HepG2 (cell line): ENCODE data around the gene ESYT2. TPM values are rescaled to one million over a fixed set of nuclear protein-coding genes. Genes with fewer than 3 reads are reported as not detected.

Experiments used
- ATAC-seq: fragments of 200-7000 bp; cut with Tn5 transposase; 3 replicates; pipeline ENCODE4 v1.9.1; 2020; ENCODE audit warnings: mild to moderate bottlenecking, moderate library complexity
- BruUV-seq: library from RNA; stranded (reverse); fragments of 400-500 nt; replicated peaks from 2 replicates; lab custom pipeline; 2021; lab: Mats Ljungman, UMichigan
- CTCF ChIA-PET: fragments of 300-600 bp; formaldehyde crosslinking; extraction: SDS; loops from one replicate; lab custom pipeline; 2021; ENCODE audit warnings: low total read pairs, inconsistent platforms, low intra/inter-chr PET ratio; lab: Yijun Ruan, JAX
- POLR2A ChIA-PET: fragments of 350-600 bp; sonication (Branson Sonifier 250); formaldehyde crosslinking; loops from one replicate; lab custom pipeline; 2020; ENCODE audit warnings: antibody characterized with exemption, inconsistent platforms; lab: Yijun Ruan, JAX
- DNase-seq: peaks from one replicate; pipeline ENCODE4 v3.0.0-alpha.2; 2015; ENCODE audit warnings: low spot score
- FAIRE-seq: peaks from 3 replicates; lab custom pipeline; 2011; peaks lifted over from hg19 to GRCh38; lab: Jason Lieb, UNC
- H2AFZ ChIP-seq: one replicate; pipeline ENCODE4 v1.6.1; 2011; ENCODE audit warnings: low read length, inconsistent platforms
- H3K27ac ChIP-seq: fragments of 300-600 bp; 3 replicates; pipeline ENCODE4 v1.8.0; 2011; ENCODE audit warnings: mixed run types, mild to moderate bottlenecking, mixed read lengths, low read length, inconsistent platforms; ENCODE audit not compliant: insufficient read depth; ENCODE audit errors: extremely low read length
- H3K27me3 ChIP-seq, 2 experiments: fragments of 200-600 bp in 1 of 2; 2 replicates in 1 of 2; 3 replicates in 1 of 2; pipeline versions ENCODE4 v1.6.0 to v1.8.0; 2011; ENCODE audit warnings: low read length in 2 of 2, mild to moderate bottlenecking in 2 of 2, moderate library complexity in 2 of 2, inconsistent platforms in 1 of 2; ENCODE audit not compliant: insufficient read depth in 2 of 2, control insufficient read depth in 1 of 2
- H3K36me3 ChIP-seq, 2 experiments: fragments of 200-600 bp in 1 of 2; replicated peaks in 1 of 2; 2 replicates in 1 of 2; 3 replicates in 1 of 2; pipeline versions ENCODE4 v1.5.1 to v1.8.0; 2011; ENCODE audit warnings: low read length in 2 of 2, inconsistent platforms in 1 of 2; ENCODE audit not compliant: insufficient read depth in 2 of 2, control insufficient read depth in 1 of 2
- H3K4me1 ChIP-seq: 2 replicates; pipeline ENCODE4 v1.5.1; 2012; ENCODE audit warnings: low read length, inconsistent platforms; ENCODE audit not compliant: insufficient read depth
- H3K4me2 ChIP-seq: 2 replicates; pipeline ENCODE4 v1.6.0; 2011; ENCODE audit warnings: low read depth, low read length, inconsistent platforms
- H3K4me3 ChIP-seq, 3 experiments: fragments of 200-600 bp in 1 of 3; sonication (generic), shearing (Covaris generic) in 1 of 3; replicated peaks in 1 of 3; 2 replicates each; pipeline ENCODE4 v1.5.1; 2011 to 2016; ENCODE audit warnings: low read length in 3 of 3, inconsistent platforms in 2 of 3, low read depth in 2 of 3, mild to moderate bottlenecking in 2 of 3, control low read depth in 1 of 3, mixed read lengths in 1 of 3; ENCODE audit not compliant: insufficient read depth in 1 of 3
- H3K79me2 ChIP-seq: one replicate; pipeline ENCODE4 v1.6.1; 2011; ENCODE audit warnings: low read length, inconsistent platforms; ENCODE audit not compliant: insufficient read depth
- H3K9ac ChIP-seq: 2 replicates; pipeline ENCODE4 v1.6.0; 2011; ENCODE audit warnings: mild to moderate bottlenecking, low read depth, low read length, inconsistent platforms; ENCODE audit not compliant: insufficient read depth
- H3K9me3 ChIP-seq: 2 replicates; pipeline ENCODE4 v1.5.1; 2012; ENCODE audit warnings: mild to moderate bottlenecking, low read length
- H4K20me1 ChIP-seq: 2 replicates; pipeline ENCODE4 v1.6.0; 2011; ENCODE audit warnings: inconsistent platforms, mild to moderate bottlenecking, low read length, moderate library complexity; ENCODE audit not compliant: insufficient read depth
- ELF1 ChIP-seq: sonication (generic); formaldehyde crosslinking; IDR thresholded peaks from 2 replicates; pipeline ENCODE4 v1.4.0; 2020; ENCODE audit warnings: missing genetic modification reagents
- EZH2 ChIP-seq: conservative IDR thresholded peaks from 2 replicates; pipeline ENCODE4 v1.6.1; 2012; ENCODE audit warnings: mild to moderate bottlenecking, low read depth, low read length, moderate library complexity
- HOXA9 ChIP-seq: sonication (generic); formaldehyde crosslinking; IDR thresholded peaks from 2 replicates; pipeline ENCODE4 v1.8.1; 2022; ENCODE audit warnings: missing genetic modification reagents, mild to moderate bottlenecking, moderate library complexity, borderline replicate concordance
- KDM6A ChIP-seq: IDR thresholded peaks from 2 replicates; pipeline ENCODE4 v1.6.1; 2016; ENCODE audit warnings: low read depth
- MEF2D ChIP-seq: sonication (generic); formaldehyde crosslinking; IDR thresholded peaks from 2 replicates; pipeline ENCODE4 v1.5.1; 2020; ENCODE audit warnings: mild to moderate bottlenecking, missing genetic modification reagents
- MEIS2 ChIP-seq: sonication (generic); formaldehyde crosslinking; IDR thresholded peaks from 2 replicates; pipeline ENCODE4 v1.9.0; 2021; ENCODE audit warnings: mild to moderate bottlenecking, missing genetic modification reagents
- PAXIP1 ChIP-seq: sonication (generic); formaldehyde crosslinking; conservative IDR thresholded peaks from 2 replicates; pipeline ENCODE4 v1.4.0; 2020; ENCODE audit warnings: mild to moderate bottlenecking, missing genetic modification reagents, moderate library complexity
- PHF20 ChIP-seq: sonication (generic); formaldehyde crosslinking; IDR thresholded peaks from 2 replicates; pipeline ENCODE4 v1.5.0; 2020; ENCODE audit warnings: mild to moderate bottlenecking, missing genetic modification reagents
- POLR2AphosphoS2 ChIP-seq: IDR thresholded peaks from 2 replicates; pipeline ENCODE4 v1.6.1; 2011; ENCODE audit warnings: low read depth, low read length, improper control_type of control experiment
- RARG ChIP-seq: sonication (generic); formaldehyde crosslinking; IDR thresholded peaks from 2 replicates; pipeline ENCODE4 v1.4.0; 2020; ENCODE audit warnings: low read depth, mild to moderate bottlenecking, missing genetic modification reagents
- RCOR2 ChIP-seq: IDR thresholded peaks from 2 replicates; pipeline ENCODE4 v1.6.1; 2016; ENCODE audit warnings: missing biosample characterization, missing genetic modification reagents
- SMAD1 ChIP-seq: sonication (generic); formaldehyde crosslinking; IDR thresholded peaks from 2 replicates; pipeline ENCODE4 v1.4.0; 2020; ENCODE audit warnings: missing genetic modification reagents, low read depth, mild to moderate bottlenecking, borderline replicate concordance
- SRSF9 ChIP-seq: fragments of 200-400 bp; formaldehyde crosslinking; IDR thresholded peaks from 2 replicates; pipeline ENCODE4 v1.6.1; 2018; ENCODE audit warnings: borderline replicate concordance, mild to moderate bottlenecking, low read depth, low read length; ENCODE audit not compliant: insufficient read depth, poor library complexity, severe bottlenecking
- ZNF253 ChIP-seq: sonication (generic); formaldehyde crosslinking; IDR thresholded peaks from 2 replicates; pipeline ENCODE4 v1.8.0; 2022; ENCODE audit warnings: mild to moderate bottlenecking, missing genetic modification reagents, borderline replicate concordance
- ZNF556 ChIP-seq: sonication (generic); formaldehyde crosslinking; IDR thresholded peaks from 2 replicates; pipeline ENCODE4 v1.4.0; 2020; ENCODE audit warnings: mild to moderate bottlenecking, missing genetic modification reagents, borderline replicate concordance
- ZNF563 ChIP-seq: sonication (generic); formaldehyde crosslinking; IDR thresholded peaks from 2 replicates; pipeline ENCODE4 v1.8.0; 2022; ENCODE audit warnings: mild to moderate bottlenecking, moderate library complexity, missing genetic modification reagents
- ZNF569 ChIP-seq: sonication (generic); formaldehyde crosslinking; IDR thresholded peaks from 2 replicates; pipeline ENCODE4 v1.5.0; 2020; ENCODE audit warnings: mild to moderate bottlenecking, missing genetic modification reagents, moderate library complexity, borderline replicate concordance
- ZNF879 ChIP-seq: sonication (generic); formaldehyde crosslinking; IDR thresholded peaks from 2 replicates; pipeline ENCODE4 v1.8.1; 2023; ENCODE audit warnings: missing genetic modification reagents
- WGBS: methylation state at CpG from one replicate; pipeline ENCODE4 v1.1.6; 2017; ENCODE audit warnings: low lambda C conversion rate; 5-methylcytosine and 5-hydroxymethylcytosine counted together
- in situ Hi-C: cut with HindIII; loops from 2 replicates; pipeline ENCODE4 v1.10.0; 2017; ENCODE audit warnings: low pct_unique_long_range_greater_than_20kb; ENCODE audit not compliant: extremely low pct_ligation_motif_present
- intact Hi-C: fragments of 100-400 bp; cut with micrococcal nuclease; formaldehyde crosslinking; loops from one replicate; pipeline ENCODE4 v1.10.0; 2022; ENCODE audit not compliant: unreplicated experiment
- polyA plus RNA-seq, 8 experiments: library from polyadenylated mRNA; depleted of rRNA in 3 of 8; stranded (reverse) in 7 of 8; unstranded in 1 of 8; fragments of >200 nt; fragmentation: Illumina TruSeq in 4 of 8; extraction: Trizol in 4 of 8; gene quantifications; 2 replicates each; pipeline versions ENCODE4 v1.2.1 to v1.2.3, GENCODE V29; 2011 to 2016; ENCODE audit warnings: low read depth in 4 of 8, missing spikeins in 1 of 8, mixed read lengths in 1 of 8; ENCODE audit not compliant: insufficient read depth in 1 of 8
- total RNA-seq, 5 experiments: library from RNA; depleted of rRNA; stranded (reverse); fragments of >200 nt; fragmentation: Illumina TruSeq; extraction: Trizol; gene quantifications; 2 replicates each; pipeline ENCODE4 v1.2.3, GENCODE V29; 2016; ENCODE audit warnings: low read depth in 1 of 5
- TF ChIP-seq, protein P1 (sequence below): sonication (generic); formaldehyde crosslinking; IDR thresholded peaks from 2 replicates; pipeline ENCODE4 v1.8.0; 2022; ENCODE audit warnings: low read depth, missing genetic modification reagents
- TF ChIP-seq, protein P2 (sequence below): IDR thresholded peaks from 2 replicates; pipeline ENCODE4 v1.6.1; 2016; ENCODE audit warnings: mild to moderate bottlenecking

The ESYT2 gene
- total and polyA plus RNA-seq, 2 of the 13 experiments (the other 11 are each of a cell fraction or from before 2014, with no cell fraction given): 28.5 to 37.3 TPM

GRCh38 chr7:158750702-158751101 lies 78.6 kb downstream of the ESYT2 start (continued):
- TF ChIP-seq EZH2: no peak
- TF ChIP-seq ZNF563 (CRISPR knock-in tag): no peak
- TF ChIP-seq SRSF9: no peak
- no peak for TF ChIP-seq POLR2AphosphoS2

DNA sequence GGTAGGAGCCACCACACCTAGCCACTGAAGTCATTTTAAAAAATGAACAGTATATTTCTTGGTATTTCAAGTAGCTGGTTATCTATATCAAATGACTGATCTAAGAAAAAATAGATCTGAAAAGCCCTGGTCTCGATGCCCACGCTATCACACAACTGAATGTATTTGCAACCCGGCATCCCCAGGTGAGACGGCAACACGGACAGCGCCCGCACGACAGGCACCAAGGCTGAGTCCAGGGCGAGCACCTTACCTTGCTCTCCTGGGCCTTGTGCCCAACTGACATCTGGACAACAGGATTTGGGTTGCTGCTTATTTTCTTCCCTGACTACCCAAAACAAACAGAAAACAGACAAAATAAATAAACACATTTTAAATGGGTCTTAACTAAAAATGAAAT lies 79.9 kb downstream of the ESYT2 start:
- no TSS peak for BruUV-seq
- ATAC-seq (no peak), DNase-seq (no peak), FAIRE-seq (no peak)
- H3K4me3 ChIP-seq: no peak overlapping the region
- POLR2A ChIA-PET: no interaction called here
- H3K27ac ChIP-seq: no peak overlapping the region
- in situ Hi-C loops (no loop called here), intact Hi-C loops (no loop called here)
- no peak overlapping the region for H3K4me2 ChIP-seq
- H3K9ac ChIP-seq: no peak overlapping the region
- CTCF ChIA-PET: no interaction called here
- H3K9me3 ChIP-seq: no peaks in the 10 kb centered on the region
- TF ChIP-seq ZNF556 (CRISPR knock-in tag): no peak
- no peak for TF ChIP-seq MEF2D (CRISPR knock-in tag)
- no peak for TF ChIP-seq MEIS2
- TF ChIP-seq ZNF253 (CRISPR knock-in tag): no peak
- TF ChIP-seq, protein P1, sequence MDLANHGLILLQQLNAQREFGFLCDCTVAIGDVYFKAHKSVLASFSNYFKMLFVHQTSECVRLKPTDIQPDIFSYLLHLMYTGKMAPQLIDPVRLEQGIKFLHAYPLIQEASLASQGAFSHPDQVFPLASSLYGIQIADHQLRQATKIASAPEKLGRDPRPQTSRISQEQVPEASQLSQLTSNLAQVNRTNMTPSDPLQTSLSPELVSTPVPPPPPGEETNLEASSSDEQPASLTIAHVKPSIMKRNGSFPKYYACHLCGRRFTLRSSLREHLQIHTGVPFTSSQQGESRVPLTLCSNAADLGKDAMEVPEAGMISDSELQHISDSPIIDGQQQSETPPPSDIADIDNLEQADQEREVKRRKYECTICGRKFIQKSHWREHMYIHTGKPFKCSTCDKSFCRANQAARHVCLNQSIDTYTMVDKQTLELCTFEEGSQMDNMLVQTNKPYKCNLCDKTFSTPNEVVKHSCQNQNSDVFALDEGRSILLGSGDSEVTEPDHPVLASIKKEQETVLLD (CRISPR knock-in tag): no peak
- no peak for TF ChIP-seq ELF1 (CRISPR knock-in tag)
- TF ChIP-seq, protein P2, sequence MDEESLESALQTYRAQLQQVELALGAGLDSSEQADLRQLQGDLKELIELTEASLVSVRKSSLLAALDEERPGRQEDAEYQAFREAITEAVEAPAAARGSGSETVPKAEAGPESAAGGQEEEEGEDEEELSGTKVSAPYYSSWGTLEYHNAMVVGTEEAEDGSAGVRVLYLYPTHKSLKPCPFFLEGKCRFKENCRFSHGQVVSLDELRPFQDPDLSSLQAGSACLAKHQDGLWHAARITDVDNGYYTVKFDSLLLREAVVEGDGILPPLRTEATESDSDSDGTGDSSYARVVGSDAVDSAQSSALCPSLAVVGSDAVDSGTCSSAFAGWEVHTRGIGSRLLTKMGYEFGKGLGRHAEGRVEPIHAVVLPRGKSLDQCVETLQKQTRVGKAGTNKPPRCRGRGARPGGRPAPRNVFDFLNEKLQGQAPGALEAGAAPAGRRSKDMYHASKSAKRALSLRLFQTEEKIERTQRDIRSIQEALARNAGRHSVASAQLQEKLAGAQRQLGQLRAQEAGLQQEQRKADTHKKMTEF (CRISPR knock-in tag): no peak
- no peak for TF ChIP-seq PAXIP1 (CRISPR knock-in tag)
- no peak for TF ChIP-seq SMAD1 (CRISPR knock-in tag)
- no peak for TF ChIP-seq RCOR2
- TF ChIP-seq PHF20 (CRISPR knock-in tag): no peak
- TF ChIP-seq HOXA9 (CRISPR knock-in tag): no peak
- no peak for TF ChIP-seq ZNF569 (CRISPR knock-in tag)
- no peak for TF ChIP-seq ZNF879 (CRISPR knock-in tag)
- no peak for TF ChIP-seq RARG (CRISPR knock-in tag)
- TF ChIP-seq KDM6A (CRISPR knock-in tag): no peak
- TF ChIP-seq, all 625 proteins: peak for 0
- Histone ChIP-seq H3K79me2 (no peaks in the 10 kb centered on the region), H3K27me3 (no peaks in the 10 kb centered on the region), H3K36me3 (peaks cover 8 to 42% of the 10 kb centered on the region in 2 experiments; a peak in 4 of 5 replicates), H4K20me1 (no peaks in the 10 kb centered on the region), H3K4me1 (no peaks in the 10 kb centered on the region), H2AFZ (no peak overlapping the region)
- WGBS: 97% methylated on average over 9 of the region's 9 CpGs
